Central memory CD4-positive, alpha-beta T cell (primary cell): ENCODE measurements around the gene GRIK4.

ENCODE experiments used
- DNase-seq: peaks from one replicate; pipeline ENCODE4 v3.0.0; 2022

Gene GRIK4

DNA sequence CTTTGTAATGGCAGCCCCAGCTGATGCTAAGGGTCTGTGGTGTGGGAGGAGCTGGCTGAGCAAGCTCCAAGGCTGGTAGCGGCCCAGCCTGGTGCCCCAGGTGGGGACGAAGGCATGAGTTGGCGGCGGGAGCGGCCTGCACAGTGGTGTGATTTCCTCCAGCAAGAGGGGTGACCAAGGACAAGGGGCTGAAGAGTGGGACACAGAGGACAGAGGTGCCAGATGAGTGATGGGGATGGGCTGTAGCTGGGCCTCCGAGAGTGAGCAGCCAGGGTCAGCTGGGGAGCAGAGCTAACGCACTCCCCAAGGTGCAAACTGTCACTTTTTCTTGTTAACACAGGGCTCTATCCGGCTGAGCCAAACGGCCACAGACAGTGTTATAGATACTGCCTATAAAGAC is 283.2 kb downstream of the GRIK4 start:
- DNase-seq, result no peak

DNA sequence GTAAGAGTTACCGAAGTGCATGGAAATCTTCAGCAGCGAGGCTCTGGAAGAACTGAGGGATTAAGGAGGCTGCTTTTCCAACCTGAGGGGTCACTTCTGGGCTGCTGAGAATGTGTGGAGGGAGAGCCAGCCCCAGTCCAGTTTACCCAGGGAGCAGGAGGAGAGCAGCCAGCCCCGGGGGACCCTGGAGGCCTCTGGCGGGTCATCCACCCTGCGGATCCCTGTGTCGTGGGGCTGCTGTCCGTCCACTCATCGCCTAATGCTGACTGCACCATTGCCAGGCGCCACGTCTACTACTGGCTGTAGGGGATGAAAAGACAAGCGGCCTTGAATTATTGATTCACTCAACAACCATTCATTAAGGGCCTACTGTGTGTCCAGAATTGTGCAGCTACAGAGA is 283.6 kb downstream of the GRIK4 start:
- DNase-seq, result no peak

DNA sequence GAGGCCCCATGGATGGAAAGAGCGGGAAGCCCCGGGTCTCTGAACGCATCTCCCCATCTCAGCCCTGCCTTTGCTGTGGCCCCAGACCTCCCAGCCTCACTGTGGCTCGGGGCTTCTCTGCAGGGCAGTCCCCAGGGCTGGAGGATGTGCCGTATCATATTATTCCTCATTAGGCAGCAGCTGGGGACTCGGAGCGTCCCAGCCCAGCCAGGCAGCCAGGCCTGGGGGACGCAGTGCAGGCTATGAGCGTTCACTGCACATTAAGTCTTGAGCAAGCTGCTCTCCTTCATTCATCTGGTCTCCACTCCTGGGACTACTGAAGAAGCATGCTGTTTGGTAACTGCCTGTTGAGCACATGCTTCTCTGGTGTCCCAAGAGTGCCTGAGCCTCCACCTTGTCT is 285.6 kb downstream of the GRIK4 start:
- no peak for DNase-seq

DNA sequence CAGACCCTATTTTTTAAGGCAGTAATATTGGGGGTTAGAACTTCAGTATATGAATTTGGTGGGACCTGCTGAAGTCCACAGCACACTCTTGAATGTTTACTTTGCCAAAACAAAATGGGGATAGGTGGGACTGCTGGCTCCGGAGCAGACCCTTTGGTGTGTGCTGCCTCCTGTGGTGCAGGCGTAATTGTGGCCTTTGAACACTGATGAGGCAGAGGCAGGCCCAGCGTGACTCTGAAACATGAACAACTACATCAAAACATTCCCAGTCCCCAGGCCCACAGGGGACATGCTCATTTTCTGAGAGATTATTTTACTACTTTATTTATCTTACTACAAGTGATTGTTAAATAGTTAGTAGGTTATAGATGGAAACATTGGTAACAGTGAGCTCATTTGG is 287.3 kb downstream of the GRIK4 start:
- DNase-seq, result no peak

DNA sequence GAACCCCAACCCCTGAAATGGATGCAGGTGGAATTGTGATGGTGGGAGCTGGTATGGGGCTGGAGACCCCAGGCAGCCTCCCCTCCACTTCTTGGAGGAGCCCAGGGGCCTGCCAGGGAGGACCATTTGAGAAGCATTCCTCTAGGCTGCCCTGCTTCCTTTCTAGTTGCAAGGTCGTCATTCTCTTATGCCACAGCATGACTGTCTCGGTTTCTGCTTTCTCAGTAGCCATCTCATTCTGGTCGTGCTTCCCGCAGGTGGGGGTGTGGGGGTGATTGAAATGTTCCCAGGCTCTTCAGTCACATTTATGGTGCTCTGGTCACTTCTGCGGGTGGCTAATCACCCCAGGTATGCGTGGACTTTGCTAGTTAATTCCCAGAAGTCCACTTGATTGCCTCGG is 288.7 kb downstream of the GRIK4 start:
- no peak for DNase-seq

DNA sequence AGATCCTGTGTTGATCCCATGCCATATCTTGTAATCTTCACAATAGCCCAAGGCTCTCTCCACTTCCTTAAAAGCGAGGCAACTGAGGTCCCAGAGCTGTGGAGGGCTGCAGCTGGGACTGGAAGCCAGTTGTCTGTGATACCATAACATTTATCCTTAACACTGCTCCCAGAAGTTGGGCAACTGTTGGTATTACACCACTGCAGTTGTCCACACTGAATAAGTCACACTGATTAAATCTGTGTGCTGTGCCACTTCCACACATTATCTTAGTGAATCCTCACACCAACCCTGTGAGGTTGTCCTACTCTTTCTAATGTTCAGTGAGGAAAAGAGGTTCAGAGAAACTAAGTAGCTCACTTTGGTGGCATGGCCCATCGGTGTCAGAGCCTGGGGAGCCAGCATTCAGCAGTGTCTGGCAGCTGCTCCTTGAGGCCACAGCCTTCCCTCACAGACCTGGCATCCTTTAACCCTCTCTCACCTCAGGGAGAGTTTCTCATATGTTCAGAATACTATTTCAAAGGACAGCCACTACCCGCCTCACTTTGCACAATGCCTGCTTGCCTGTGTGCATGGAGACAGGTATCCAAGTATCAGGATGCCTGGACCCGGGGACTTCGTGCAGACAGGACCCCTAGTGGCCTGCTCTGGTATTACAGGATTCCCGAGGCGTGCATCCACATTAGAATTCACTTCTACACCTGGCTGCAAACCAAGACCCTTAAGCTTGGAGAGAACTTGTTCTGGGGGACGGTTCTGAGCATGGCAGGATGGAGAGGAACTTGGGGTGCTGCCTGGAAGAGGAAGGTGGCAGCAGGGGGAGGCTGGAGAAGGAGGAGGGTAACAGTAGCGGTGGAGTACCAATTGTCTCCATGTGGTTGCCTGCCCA is 290.5 kb downstream of the GRIK4 start:
- no peak for DNase-seq

DNA sequence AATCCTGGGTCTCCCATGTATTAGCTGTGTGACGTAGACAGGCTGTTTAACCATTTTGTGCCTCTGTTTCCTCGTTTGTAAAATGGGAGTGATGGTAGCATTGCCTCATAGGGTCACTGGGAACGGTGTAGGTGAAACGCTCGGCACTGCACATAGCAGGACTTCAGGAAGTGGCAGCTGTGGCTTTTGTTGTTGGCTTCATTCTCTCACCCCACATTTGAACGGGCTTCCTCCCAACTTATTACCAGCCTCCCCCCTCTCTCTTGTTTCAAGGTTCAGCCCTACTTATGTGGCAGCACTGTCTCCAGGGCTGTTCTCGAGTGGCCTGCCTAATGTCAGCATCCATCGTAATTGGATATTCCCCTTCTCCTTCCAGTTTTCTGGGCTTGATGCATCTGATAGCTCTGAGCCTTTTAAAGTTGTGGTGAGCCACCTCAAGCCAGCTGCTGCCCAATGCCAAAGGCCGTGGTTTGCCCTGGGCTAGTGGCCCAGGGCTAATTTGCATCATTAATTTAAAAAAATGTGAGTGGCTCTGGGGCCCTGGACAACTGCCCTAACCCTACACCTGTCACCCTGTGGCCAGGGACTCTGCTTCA is 294.5 kb downstream of the GRIK4 start:
- DNase-seq, result no peak

DNA sequence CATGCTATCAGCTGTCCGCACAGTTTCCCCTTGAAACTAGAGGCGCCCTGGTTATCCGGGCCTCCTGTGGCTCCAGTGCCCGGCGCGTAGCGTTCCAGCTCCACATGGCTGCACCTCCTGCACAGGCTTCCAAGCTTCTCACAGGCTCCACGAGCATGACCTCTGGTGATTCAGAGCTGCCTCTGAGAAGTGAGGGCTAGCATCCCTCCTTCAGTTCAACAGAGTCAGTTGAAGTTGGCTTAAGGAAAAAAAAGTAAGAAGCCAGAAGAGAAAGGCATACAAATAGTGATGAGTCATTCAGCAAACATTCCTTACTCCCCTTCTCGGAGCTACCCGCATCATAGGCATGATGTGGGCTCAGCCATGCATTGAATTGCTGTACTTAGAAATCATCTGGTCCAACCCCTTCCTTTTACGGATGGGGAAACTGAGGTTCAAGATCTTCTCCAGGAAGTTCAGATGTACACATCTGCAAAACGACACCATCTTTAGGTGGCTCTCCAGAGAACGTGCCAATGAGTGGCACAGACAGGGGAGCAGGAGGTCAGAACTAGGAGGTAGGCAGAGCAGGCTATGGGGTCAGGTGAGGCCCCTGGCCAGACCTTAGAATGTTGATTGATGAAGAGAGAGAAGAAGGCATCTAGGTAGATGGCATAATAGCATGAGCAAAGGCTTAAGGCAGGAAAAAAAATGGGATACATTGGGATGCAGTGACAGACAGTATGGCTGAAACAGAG is 296.0 kb downstream of the GRIK4 start:
- no peak for DNase-seq

DNA sequence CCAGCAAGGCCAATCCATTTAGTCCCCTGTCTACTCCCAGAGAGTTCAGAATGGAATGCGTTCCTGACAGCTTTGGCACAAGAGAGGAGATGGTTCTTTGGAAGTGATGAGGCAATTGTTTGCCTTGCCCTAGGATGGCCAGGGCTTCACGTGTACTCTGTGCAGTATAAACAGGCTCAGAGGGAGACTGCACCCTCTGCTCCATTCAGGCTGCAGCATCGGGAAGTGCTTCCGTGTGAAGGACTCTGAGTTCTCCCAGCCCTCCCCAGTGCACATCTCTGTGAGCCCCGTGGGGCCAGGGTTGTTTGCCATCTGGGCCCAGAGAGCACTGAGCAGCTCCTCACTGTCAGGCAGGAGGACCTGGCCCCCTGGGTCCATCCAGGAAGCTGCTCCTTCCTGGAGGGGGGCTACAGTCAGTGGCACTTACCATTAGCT is 297.1 kb downstream of the GRIK4 start:
- no peak for DNase-seq

DNA sequence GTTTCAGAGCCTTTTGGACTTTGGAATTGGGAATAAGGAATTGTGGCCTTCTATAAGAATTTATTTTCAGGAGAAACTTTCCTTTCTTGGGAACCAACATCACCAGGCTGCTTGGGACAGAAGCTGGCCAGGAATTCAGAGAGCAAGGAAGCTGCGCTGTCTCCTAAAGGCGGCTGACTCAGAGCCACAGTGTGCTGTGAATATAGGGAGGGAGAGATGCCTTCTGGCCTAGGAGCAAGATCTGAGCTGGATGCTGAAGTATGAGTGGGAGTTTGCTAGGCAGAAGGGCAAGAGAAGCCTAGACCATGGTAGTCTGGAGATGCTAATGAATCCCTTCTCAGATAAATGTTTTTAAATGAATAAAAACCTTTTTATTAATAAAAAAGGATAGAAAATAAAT is 298.7 kb downstream of the GRIK4 start:
- no peak for DNase-seq

DNA sequence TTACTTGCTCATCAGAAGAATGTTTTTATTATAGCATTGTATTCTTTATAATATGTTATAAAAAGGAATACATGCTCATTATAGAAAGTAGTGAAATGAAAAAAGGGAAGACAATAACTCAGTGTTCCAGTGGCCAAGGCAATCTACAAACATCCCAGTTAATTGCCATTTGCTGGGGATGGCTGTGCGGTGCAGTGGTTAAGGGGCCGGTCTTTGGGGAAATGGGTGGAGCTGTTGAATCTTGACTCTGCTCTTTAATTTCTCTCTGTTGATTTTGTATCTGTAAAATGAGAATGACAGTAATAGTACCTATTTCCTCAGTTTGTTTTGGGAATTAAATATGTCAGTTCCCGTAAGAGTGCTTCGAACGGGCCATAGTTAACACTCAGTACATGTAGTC is 299.7 kb downstream of the GRIK4 start:
- DNase-seq, result no peak

DNA sequence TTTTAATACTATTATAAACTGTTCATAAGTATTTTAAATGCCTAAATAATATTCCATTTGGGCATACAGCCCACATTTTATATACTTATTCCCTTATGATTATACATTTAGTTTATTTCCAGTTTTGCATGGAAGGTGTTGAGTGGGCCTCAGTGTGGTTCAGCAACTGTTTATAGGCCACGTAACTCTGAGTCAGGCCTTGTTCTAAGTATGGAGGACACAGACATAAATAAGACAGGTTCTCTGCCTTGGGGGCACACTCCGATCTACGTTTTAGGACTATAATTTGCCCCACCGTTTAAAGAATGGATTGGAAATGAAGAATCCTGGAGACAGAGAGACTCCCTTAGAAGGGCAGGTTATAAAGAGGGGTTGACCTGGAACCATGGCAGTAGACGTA is 300.2 kb downstream of the GRIK4 start:
- no peak for DNase-seq

DNA sequence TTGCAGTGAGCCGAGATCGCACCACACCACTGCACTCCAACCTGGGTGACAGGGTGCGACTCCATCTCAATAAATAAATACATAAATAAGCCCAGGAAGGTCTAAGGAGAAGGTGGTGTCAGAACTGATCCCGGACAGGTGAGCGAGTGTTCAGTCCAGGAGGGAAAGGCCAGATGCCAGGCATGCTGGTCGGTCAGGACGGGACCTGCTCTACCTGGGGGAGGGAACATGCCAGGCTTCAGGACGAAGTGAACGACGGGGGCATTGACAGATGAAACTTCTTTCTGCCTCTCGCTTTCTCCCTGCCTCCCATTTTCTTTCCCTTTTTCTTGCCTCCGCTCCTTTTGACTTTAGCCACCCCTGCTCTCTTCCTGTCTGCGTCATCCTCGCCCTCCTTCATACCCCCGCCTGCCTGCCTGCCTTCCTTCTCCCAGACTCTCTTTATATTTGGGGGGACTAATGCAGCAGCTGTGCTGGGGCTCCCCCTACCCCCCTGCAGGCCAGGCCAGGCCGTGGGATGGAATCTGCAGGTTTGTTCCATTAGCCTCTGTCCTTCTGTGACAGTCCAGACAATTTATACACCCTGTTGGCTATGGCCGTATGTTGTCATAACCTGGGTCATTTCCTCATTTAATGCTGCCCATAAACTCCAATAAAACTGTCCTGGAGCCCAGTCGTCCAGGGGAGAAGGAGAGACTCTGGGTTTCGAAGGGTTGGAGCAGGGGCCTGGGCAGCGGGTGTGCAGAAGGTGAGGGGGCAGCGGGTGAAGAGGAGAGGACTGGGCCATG is 303.2 kb downstream of the GRIK4 start:
- no peak for DNase-seq

DNA sequence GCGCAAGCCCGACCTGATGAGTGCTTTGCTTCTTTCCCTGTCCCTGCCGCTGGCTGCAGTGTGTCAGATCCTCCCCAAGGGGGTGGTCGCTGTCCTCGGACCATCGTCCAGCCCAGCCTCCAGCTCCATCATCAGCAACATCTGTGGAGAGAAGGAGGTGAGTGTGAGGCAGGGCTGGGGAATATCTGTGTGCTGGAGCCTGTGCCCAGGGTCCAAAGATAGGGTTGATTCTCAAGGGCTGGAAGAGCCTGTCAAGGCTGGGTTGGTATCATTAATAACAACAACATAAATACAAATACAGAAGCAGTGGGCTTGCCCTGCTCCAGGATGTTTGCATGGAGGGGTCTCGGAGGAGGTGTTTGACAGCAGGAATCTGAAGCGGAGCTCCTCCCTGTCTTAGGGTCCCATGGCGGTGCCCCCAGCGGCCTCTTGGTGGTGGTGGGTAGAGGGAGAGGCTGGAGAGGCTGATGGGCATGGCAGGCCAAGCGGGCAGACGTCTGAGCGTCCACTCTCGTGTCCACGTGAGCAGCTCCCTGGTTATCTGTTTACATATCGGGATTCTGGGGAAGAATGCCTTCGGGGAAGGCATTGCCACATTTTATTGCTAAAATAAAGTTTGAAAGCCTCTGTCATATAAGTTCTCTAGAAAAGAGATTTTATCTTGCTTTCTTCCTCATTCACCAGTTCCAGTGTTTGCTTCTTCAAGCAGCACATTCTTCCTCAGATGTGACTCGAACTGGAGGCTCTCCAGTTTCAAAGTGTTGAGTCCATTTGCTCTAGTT is 304.0 kb downstream of the GRIK4 start:
- no peak for DNase-seq

DNA sequence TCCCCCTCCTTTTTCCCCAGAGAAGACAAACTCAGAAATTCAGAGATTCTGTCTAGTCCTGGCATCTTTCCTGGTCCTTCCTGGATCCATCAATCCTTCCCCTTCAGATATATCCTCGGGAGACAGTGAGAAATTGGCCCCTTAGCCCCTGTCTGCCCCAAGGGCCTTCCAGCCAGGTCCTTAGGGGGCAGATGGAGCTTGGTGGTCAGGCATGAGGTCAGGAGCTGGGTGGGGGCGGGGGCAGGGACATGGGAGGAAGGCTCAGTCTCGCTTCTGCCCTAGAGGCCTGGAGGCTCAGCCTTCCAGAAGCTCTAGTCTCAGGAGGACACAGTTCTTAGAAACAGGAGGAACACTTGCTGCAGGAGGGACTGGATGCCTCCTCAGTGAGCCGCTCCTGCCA is 304.6 kb downstream of the GRIK4 start:
- DNase-seq, result no peak

DNA sequence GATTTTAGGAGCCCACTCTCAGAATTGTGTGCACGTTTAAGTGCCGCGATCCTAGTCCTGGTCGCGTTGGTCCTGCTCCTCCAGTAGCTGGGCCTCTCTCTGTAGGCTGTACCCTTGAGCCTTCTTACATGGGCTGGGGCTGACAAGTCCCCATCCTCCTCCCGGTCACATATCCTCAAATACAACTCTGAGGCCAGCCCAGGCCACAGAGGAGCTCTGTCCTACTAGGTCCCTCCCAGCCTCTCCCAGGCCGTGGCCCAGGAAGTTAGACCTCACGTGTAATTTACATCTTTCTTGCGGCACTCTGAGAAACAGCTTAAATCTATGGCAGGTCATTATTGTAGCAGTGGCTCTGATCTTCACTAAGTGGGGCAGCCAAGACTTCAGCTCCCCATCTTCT is 305.2 kb downstream of the GRIK4 start:
- DNase-seq, result no peak

DNA sequence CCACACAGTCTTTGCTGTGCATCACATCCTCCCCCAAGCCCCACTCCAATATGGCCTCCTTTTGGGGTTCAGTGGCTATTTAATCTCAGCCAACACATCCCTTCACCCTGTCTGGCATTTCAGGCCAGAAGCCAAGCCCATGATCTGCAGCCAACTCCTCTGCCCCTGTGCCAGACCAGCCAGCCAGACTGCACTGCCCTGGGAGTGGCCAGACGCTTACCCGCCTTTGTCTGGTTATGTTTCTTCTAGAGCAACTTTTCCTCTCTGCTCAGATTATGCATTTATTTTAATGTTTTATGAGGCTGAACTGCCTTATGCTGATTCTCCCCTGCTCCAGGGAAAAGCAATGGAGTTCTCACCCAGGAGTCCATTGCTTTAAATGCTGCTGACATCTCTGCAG is 305.6 kb downstream of the GRIK4 start:
- DNase-seq, result no peak

DNA sequence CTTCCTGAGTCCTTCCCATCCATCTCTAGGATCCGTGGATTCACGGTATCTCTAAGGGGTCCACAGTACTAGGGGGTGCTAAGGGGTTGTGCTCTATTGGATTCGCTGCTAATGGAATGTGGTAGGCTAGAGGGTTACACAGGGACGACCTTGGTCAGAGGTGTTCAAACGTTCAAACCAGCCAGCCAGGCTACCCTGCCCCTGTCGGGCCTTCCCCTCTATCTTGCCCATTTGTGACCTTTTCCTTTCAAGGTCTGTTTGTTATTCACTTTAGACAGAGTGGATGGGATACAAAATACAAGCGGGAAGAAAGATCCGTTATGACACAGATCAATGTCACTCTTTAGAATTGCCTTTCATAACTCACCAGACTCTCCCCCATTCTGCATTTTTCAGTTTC is 306.5 kb downstream of the GRIK4 start:
- no peak for DNase-seq

DNA sequence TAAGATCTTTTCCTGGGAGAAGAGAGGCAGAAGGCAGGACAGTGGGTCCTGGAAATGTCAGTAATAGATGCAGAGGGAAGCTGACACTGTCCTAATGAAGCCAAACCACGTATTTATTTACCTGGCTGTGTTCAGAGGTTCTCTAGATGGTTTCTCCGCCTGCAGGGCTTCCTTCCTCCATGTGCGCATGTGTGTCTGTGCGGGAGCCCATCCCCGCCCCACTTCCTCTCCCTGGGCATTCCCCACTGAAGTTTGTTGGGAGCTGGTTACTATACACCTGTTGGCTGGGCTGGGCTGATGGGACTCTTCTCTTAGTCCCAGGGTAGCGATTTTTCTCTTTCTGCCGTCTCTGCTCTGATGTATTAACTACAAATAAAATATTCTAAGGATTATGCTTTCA is 307.5 kb downstream of the GRIK4 start:
- no peak for DNase-seq

DNA sequence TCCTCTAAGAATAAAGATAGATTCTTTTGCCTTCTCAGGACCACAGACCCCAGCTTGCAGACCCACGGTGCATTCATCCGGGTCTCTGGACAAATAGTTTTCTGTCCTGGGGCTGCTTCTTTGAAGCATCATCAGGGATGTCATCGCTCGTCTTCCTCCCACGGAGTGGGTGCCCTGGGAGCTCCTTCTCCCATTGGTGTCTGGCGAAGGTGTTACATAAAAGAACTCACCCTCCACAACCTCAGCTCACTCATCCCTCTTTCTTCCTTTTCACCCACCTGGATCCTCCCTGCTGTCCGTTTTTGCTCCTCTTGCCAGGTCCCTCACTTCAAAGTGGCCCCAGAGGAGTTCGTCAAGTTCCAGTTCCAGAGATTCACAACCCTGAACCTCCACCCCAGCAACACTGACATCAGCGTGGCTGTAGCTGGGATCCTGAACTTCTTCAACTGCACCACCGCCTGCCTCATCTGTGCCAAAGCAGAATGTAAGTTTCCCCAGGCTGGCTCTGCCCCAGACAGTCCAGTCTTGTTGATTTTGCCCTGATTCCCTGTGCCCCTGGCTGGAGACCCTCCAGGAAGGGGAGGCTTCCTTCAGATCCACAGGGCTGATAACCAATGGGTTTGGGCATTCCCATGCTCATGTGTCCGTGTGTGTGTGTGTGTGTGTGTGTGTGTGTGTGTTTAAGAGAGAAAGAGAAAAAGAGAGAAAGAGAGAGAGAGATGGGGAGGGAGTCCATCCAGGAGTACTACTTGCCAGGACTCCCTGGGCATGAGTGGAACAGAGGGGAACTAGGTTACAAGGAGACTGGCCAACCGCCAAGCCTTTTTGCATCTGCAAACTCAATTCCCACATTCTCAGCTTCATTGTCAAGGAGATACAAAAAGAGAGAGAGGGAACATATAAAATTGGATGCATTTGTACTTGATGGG is 308.2 kb downstream of the GRIK4 start:
- DNase-seq, result no peak

DNA sequence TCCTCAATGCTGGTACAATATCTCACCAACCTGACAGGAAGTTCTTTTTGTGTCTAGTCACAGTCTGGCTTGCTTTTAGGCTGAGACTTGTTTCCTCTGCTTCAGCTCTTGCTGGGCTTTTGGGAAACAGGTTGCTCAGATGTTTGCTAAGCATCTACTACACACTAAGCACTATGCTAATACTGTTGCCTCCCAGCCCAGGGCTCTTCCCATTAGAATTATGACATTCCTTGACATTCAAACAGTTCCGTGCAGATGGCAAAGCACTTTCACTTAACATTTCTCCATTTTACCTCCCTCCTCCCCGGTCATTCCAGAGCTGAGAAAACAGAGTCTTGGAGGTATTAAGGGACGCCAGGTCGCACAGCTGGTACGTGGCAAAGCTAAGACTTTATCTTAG is 311.6 kb downstream of the GRIK4 start:
- no peak for DNase-seq
